ENCODE results near the gene CD74. TPM values are rescaled to one million over a fixed set of nuclear protein-coding genes. Genes with fewer than 3 reads are reported as not detected.
A peak's percentile ranks its signal among the peaks of the same experiment; 100 is the strongest.

The CD74 gene
- total and polyA plus RNA-seq, 12 donors: 120 to 2,270 (median 299) TPM

DNA sequence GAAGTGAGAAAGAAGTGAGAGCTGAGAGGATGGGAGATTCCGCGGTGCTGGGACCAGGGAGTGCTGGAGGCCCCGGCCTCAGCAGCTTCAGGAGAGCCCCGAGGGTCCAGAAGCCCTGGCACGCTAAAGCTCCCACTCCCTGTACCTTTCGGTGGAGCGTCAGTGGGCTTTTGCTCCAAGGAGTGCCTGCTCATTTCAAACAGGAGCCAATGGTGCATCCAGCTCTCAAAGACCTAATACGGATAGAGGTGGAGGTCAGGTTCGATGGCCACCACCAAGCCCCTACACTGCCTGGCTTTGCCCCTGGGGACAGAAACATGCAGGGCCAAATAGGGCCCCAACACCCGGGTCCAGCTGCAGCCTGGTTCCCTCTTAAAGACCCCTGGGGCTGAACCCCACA lies 8.2 kb downstream of the CD74 start:
- ATAC-seq (no peak), DNase-seq (no peak)
- Histone ChIP-seq H3K27ac (peak overlapping the region in 1 of 10 donors; percentile 31), H3K36me3 (peaks cover 0 to 100% (median 18%) of the 10 kb centered on the region in 9 donors), H3K9me3 (no peaks in the 10 kb centered on the region), H3K4me1 (peaks cover 0 to 59% (median 23%) of the 10 kb centered on the region in 9 donors), H3K27me3 (no peaks in the 10 kb centered on the region), H3K4me3 (no peak overlapping the region)
- intact Hi-C loops (cut with DNase I): loop anchor here in 1 of 10 donors (5.0 kb wide), 1 partner anchor 33 kb away; no protein-coding TSS in a partner anchor
- TF ChIP-seq, protein P1, sequence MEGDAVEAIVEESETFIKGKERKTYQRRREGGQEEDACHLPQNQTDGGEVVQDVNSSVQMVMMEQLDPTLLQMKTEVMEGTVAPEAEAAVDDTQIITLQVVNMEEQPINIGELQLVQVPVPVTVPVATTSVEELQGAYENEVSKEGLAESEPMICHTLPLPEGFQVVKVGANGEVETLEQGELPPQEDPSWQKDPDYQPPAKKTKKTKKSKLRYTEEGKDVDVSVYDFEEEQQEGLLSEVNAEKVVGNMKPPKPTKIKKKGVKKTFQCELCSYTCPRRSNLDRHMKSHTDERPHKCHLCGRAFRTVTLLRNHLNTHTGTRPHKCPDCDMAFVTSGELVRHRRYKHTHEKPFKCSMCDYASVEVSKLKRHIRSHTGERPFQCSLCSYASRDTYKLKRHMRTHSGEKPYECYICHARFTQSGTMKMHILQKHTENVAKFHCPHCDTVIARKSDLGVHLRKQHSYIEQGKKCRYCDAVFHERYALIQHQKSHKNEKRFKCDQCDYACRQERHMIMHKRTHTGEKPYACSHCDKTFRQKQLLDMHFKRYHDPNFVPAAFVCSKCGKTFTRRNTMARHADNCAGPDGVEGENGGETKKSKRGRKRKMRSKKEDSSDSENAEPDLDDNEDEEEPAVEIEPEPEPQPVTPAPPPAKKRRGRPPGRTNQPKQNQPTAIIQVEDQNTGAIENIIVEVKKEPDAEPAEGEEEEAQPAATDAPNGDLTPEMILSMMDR (IDR thresholded peaks at IDR 0.05): no peak
- WGBS, 2 donors: 94 to 96% methylated on average over 10 of the region's 10 CpGs

DNA sequence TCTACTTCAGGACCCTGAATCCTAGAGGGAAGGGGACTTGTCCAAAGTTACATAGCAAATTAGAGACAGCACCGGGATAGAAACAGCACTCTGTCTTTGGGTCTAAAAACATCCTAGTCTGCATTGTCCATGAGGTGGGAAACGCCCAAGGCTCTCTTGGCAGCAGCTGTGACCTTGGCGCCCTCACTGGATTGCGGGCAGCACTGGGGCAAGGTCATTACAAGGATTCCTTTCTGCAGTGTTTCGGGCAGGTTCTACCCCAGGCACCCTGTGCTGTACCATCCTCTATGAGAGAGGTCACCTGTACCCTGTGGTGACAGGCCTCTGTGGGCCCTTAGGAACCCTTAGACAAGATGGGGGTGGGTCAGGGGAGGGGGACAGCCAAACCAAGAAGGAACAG lies 8.6 kb downstream of the CD74 start:
- H3K27ac ChIP-seq: peak overlapping the region in 1 of 10 donors; percentile 31
- peak in 1 of 8 donors; percentile 12 for ATAC-seq
- TF ChIP-seq, protein P1 (IDR thresholded peaks at IDR 0.05): no peak
- 50 to 54% methylated on average over 5 of the region's 5 CpGs for WGBS, 2 donors
- no peaks in the 10 kb centered on the region for H3K9me3 ChIP-seq
- DNase-seq: no peak
- H3K4me3 ChIP-seq: no peak overlapping the region
- intact Hi-C loops (cut with DNase I): loop anchor here in 1 of 10 donors (5.0 kb wide), 1 partner anchor 33 kb away; no protein-coding TSS in a partner anchor
- H3K36me3 ChIP-seq: peaks cover 0 to 100% (median 18%) of the 10 kb centered on the region in 9 donors
- peaks cover 0 to 55% (median 22%) of the 10 kb centered on the region in 9 donors for H3K4me1 ChIP-seq
- no peaks in the 10 kb centered on the region for H3K27me3 ChIP-seq

DNA sequence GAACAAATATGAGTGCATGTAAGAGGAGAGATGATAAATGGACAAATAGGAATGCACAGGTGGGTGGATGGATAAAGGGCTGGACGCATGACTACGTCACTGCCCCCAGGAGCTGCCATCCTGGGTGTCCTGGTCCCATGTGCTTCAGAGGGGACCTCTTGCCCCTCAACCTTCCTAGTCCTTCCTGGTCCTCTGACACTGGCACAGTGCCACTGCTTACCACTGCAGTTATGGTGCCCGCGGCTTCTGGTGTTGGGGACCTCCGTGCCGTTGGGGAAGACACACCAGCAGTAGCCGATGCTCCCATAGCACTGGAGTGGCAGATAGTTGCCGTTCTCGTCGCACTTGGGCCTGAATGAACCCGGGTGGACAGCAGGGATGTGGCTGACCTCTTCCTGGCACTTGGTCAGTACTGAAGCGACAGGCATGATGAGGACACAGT lies 9.8 kb downstream of the CD74 start:
- WGBS, 2 donors: 92 to 93% methylated on average over 12 of the region's 12 CpGs
- peaks cover 0 to 100% (median 28%) of the 10 kb centered on the region in 9 donors for H3K36me3 ChIP-seq

DNA sequence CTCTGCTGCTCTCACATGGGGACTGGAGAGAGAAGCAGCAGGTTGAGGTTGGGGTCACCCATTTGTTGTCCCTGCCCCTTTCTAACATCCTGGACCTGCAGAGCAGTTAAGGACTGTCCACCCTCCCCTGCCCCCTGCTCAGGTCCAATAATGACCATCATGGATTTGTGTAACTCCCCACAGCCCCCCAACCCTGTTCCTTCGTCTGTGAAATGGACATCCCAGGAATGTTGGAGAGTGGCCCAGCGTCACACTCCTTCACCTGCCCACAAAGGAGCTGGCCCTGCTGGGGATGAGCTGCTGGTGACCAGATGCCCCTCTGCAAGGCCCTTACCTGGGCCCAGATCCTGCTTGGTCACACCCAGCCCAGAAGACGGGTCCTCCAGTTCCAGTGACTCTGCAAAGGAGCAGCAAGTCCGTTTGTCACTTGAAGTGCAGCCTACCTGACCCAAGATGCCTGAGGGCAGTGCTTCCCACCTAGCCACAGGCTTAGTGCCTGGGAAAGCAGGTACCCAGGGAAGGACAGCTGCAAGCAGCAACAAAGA lies 10.4 kb downstream of the CD74 start:
- DNase-seq (no peak), ATAC-seq (no peak)
- Histone ChIP-seq H3K4me1 (peaks cover 0 to 38% (median 5%) of the 10 kb centered on the region in 9 donors), H3K36me3 (peaks cover 0 to 100% (median 28%) of the 10 kb centered on the region in 9 donors), H3K27me3 (no peaks in the 10 kb centered on the region), H3K27ac (no peak overlapping the region), H3K4me3 (no peak overlapping the region), H3K9me3 (no peaks in the 10 kb centered on the region)
- TF ChIP-seq, protein P1 (IDR thresholded peaks at IDR 0.05): no peak
- intact Hi-C loops (cut with DNase I): loop anchor here in 1 of 10 donors (5.0 kb wide), 1 partner anchor 35 kb away; no protein-coding TSS in a partner anchor
- WGBS, 2 donors: 84 to 86% methylated on average over 4 of the region's 4 CpGs

More for the DNA sequence above, 9.8 kb downstream of the CD74 start:
- DNase-seq (no peak), ATAC-seq (no peak)
- H3K4me1 ChIP-seq: peaks cover 0 to 44% (median 12%) of the 10 kb centered on the region in 9 donors
- no peak overlapping the region for H3K4me3 ChIP-seq
- TF ChIP-seq, protein P1 (IDR thresholded peaks at IDR 0.05): no peak
- H3K27me3 ChIP-seq: no peaks in the 10 kb centered on the region
- H3K9me3 ChIP-seq: no peaks in the 10 kb centered on the region
- no peak overlapping the region for H3K27ac ChIP-seq
- intact Hi-C loops (cut with DNase I): loop anchor here in 1 of 10 donors (5.0 kb wide), 1 partner anchor 34 kb away; no protein-coding TSS in a partner anchor
